Prostate gland (tissue), 2 donors: ENCODE results near the gene CARD8.
"Not testable (repeated sequence)": the region's sequence is repeated elsewhere in the genome, so short reads cannot be mapped to it uniquely, and the experiment has no call there.

ENCODE experiments used
- POLR2AphosphoS5 ChIP-seq: sonication (generic); formaldehyde crosslinking; IDR thresholded peaks from one replicate; pipeline ENCODE4 v1.6.1; 2017; ENCODE audit warnings: antibody characterized with exemption
- TF ChIP-seq, protein P1 (sequence below), 4 experiments: fragments of 200-600 bp in 2 of 4; fragments of 450-650 bp in 2 of 4; sonication (generic) in 2 of 4; IDR thresholded peaks; 1 replicate in 3 of 4; 2 replicates in 1 of 4; pipeline ENCODE4 v1.5.1; 2016 to 2019; ENCODE audit warnings: antibody characterized with exemption in 4 of 4, mild to moderate bottlenecking in 2 of 4, moderate library complexity in 2 of 4

DNA sequence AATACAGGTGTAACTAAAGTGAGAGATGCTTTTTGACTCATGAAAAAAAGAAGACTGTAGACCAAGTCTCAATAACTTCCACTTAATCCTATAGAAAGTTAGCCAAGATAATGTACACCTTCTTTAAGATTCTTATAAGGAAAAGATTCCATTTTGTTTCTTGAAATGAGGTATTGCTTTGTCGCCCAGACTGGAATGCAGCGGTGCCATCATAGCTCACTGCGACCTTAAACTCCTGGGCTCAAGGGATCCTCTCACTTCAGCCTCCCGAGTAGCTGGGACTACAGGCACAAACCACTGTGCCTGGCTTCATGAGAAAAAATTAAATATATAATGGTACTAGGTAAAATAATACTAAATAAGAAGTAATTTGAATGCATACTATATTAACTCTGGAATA is 3.3 kb upstream of the CARD8 start:
- TF ChIP-seq, protein P1, sequence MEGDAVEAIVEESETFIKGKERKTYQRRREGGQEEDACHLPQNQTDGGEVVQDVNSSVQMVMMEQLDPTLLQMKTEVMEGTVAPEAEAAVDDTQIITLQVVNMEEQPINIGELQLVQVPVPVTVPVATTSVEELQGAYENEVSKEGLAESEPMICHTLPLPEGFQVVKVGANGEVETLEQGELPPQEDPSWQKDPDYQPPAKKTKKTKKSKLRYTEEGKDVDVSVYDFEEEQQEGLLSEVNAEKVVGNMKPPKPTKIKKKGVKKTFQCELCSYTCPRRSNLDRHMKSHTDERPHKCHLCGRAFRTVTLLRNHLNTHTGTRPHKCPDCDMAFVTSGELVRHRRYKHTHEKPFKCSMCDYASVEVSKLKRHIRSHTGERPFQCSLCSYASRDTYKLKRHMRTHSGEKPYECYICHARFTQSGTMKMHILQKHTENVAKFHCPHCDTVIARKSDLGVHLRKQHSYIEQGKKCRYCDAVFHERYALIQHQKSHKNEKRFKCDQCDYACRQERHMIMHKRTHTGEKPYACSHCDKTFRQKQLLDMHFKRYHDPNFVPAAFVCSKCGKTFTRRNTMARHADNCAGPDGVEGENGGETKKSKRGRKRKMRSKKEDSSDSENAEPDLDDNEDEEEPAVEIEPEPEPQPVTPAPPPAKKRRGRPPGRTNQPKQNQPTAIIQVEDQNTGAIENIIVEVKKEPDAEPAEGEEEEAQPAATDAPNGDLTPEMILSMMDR (IDR thresholded peaks at IDR 0.05): not testable (repeated sequence)
- not testable (repeated sequence) for TF ChIP-seq POLR2AphosphoS5
